Stimulated activated naive CD4-positive, alpha-beta T cell treated with Interleukin-2 at 50 U/mL for 16 hours (primary cell): ENCODE measurements around the gene TMEM260.
"Not testable (repeated sequence)": the region's sequence is repeated elsewhere in the genome, so short reads cannot be mapped to it uniquely, and the experiment has no call there.

ENCODE experiments used
- DNase-seq: peaks from one replicate; lab custom pipeline; 2025; lab: John Stamatoyannopoulos, UW

The TMEM260 gene

GRCh38 chr14:56678838-56679237 lies 99.2 kb downstream of the TMEM260 start:
- no peak for DNase-seq

GRCh38 chr14:56686416-56686815 lies 106.8 kb downstream of the TMEM260 start:
- no peak for DNase-seq

GRCh38 chr14:56687123-56687522 lies 107.5 kb downstream of the TMEM260 start:
- DNase-seq, result no peak

GRCh38 chr14:56694609-56695008 lies 115.0 kb downstream of the TMEM260 start:
- no peak for DNase-seq

GRCh38 chr14:56695216-56695615 lies 115.6 kb downstream of the TMEM260 start:
- not testable (repeated sequence) for DNase-seq
